Epithelial cell of esophagus (primary cell): ENCODE results near the gene HOXA9.

Experiments
- DNase-seq: peaks from one replicate; pipeline ENCODE4 v3.0.0; 2010; ENCODE audit warnings: low read depth
- H3K4me3 ChIP-seq: 2 replicates; pipeline ENCODE4 v1.5.1; 2011; ENCODE audit warnings: mild to moderate bottlenecking, low read length, control low read depth
- TF ChIP-seq, protein P1 (sequence below): IDR thresholded peaks from 2 replicates; pipeline ENCODE4 v1.5.1; 2011; ENCODE audit warnings: low read depth, mild to moderate bottlenecking, low read length, control low read depth, inconsistent platforms; ENCODE audit not compliant: insufficient read depth; ENCODE audit errors: missing control alignments

HOXA9 gene

GRCh38 chr7:27160145-27160545 is 5.2 kb downstream of the HOXA9 start:
- no peak for DNase-seq
- TF ChIP-seq, protein P1, sequence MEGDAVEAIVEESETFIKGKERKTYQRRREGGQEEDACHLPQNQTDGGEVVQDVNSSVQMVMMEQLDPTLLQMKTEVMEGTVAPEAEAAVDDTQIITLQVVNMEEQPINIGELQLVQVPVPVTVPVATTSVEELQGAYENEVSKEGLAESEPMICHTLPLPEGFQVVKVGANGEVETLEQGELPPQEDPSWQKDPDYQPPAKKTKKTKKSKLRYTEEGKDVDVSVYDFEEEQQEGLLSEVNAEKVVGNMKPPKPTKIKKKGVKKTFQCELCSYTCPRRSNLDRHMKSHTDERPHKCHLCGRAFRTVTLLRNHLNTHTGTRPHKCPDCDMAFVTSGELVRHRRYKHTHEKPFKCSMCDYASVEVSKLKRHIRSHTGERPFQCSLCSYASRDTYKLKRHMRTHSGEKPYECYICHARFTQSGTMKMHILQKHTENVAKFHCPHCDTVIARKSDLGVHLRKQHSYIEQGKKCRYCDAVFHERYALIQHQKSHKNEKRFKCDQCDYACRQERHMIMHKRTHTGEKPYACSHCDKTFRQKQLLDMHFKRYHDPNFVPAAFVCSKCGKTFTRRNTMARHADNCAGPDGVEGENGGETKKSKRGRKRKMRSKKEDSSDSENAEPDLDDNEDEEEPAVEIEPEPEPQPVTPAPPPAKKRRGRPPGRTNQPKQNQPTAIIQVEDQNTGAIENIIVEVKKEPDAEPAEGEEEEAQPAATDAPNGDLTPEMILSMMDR = no peak
- H3K4me3 ChIP-seq = no peak overlapping the region

- no peak for DNase-seq
- no peak overlapping the region for H3K4me3 ChIP-seq
- TF ChIP-seq, protein P1 = no peak
Measured at GRCh38 chr7:27159266-27160144, 5.8 kb downstream of the HOXA9 start.

- no peak for DNase-seq
- TF ChIP-seq, protein P1 = no peak
Measured at GRCh38 chr7:27158436-27159265, 6.7 kb downstream of the HOXA9 start.

DNA sequence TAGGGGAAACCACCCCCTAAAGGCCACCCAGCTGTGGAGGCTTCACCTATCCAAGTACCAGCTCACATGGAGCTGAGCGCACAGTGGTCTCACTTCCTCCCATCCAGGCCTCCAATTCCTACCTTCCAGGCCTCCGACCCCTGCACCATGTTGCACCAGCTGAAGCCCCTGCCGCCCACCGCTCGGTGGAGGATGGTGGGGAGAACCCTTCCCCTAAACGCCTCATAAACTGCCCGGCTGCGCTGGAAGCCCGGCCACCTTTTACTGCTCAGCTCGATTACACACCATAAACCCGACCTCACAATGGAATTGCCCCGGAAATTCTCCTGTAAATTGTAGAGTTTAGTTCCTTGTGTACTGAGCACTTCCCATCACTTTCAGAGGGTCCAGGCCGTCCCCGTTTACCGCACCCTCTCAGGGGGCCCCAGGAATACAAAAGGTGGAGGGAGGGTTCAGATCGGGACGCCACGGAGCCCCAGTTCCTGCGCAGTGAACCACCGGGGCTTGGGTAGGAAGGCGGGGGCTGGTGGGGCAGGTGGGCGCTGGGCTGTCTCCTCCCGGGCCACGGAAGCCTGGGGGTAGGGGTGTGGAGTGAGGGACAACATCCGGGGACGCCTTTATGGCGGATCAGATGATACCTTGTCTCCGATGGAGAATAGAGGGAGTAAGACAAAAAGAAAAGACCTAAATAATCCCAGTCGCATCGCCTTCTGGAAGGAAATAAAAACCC is 7.5 kb downstream of the HOXA9 start:
- TF ChIP-seq, protein P1 = no peak
- DNase-seq = no peak
- H3K4me3 ChIP-seq = no peak overlapping the region

More at GRCh38 chr7:27158436-27159265, 6.7 kb downstream of the HOXA9 start:
- H3K4me3 ChIP-seq = no peak overlapping the region

GRCh38 chr7:27156916-27157701 is 8.2 kb downstream of the HOXA9 start:
- no peak overlapping the region for H3K4me3 ChIP-seq
- TF ChIP-seq, protein P1 = no peak
- no peak for DNase-seq

DNA sequence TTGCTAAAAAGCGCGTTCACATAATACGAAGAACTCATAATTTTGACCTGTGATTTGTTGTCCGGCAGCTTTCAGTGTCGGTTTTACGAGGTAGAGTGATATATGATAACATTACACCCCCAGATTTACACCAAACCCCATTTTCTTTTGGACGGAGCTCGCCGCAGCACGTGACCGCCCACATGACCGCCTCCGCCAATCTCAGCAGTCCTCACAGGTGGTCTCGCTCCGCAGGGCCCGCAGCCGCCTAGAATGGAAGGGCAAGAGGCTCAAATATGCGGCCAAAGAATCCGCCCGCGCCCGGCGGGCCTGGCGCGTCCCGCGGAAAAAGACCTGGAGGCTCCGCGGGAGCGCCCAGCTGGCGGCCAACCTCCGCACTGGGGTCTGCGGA is 8.8 kb downstream of the HOXA9 start, which contains the start of gene HOXA7:
TSS of gene HOXA7 (minus strand) at position 168 of the 391 bp plus-strand sequence. CDS start at position 38, 130 bp downstream.
- TF ChIP-seq, protein P1 = no peak
- DNase-seq = no peak
- H3K4me3 ChIP-seq = peak within 1 kb of the TSS; percentile 3
